ENCODE measurements around the gene AATK.

AATK gene

GRCh38 chr17:81166033-81166492 lies at the start of gene AATK:
TSS of gene AATK (minus strand) at chr17:81166221. CDS start at chr17:81165992, 229 bp downstream.
- no peak for DNase-seq (ENCODE audit: low read depth)

- no peak for DNase-seq (ENCODE audit: low read depth)
Measured at GRCh38 chr17:81213978-81214377, 48.0 kb upstream of the AATK start.

- DNase-seq (ENCODE audit: low read depth), result no peak
Measured at GRCh38 chr17:81212365-81212764, 46.3 kb upstream of the AATK start.

- DNase-seq (ENCODE audit: low read depth), result no peak
Measured at GRCh38 chr17:81210868-81211267, 44.8 kb upstream of the AATK start.

- DNase-seq (ENCODE audit: low read depth), result no peak
Measured at GRCh38 chr17:81210466-81210865, 44.4 kb upstream of the AATK start.

- DNase-seq (ENCODE audit: low read depth), result no peak
Measured at GRCh38 chr17:81209141-81209540, 43.1 kb upstream of the AATK start.

- no peak for DNase-seq (ENCODE audit: low read depth)
Measured at GRCh38 chr17:81208651-81209050, 42.6 kb upstream of the AATK start.

GRCh38 chr17:81207610-81208581 lies 41.9 kb upstream of the AATK start:
- DNase-seq (ENCODE audit: low read depth), result no peak

- no peak for DNase-seq (ENCODE audit: low read depth)
Measured at GRCh38 chr17:81206657-81207056, 40.6 kb upstream of the AATK start.

- no peak for DNase-seq (ENCODE audit: low read depth)
Measured at GRCh38 chr17:81206166-81206565, 40.1 kb upstream of the AATK start.

GRCh38 chr17:81204578-81204977 lies 38.6 kb upstream of the AATK start:
- DNase-seq (ENCODE audit: low read depth), result no peak

- DNase-seq (ENCODE audit: low read depth), result no peak
Measured at GRCh38 chr17:81203136-81203535, 37.1 kb upstream of the AATK start.

- DNase-seq (ENCODE audit: low read depth), result no peak
Measured at GRCh38 chr17:81202318-81202717, 36.3 kb upstream of the AATK start.

GRCh38 chr17:81200695-81201580 lies 34.9 kb upstream of the AATK start:
- no peak for DNase-seq (ENCODE audit: low read depth)

GRCh38 chr17:81200201-81200600 lies 34.2 kb upstream of the AATK start:
- no peak for DNase-seq (ENCODE audit: low read depth)

GRCh38 chr17:81199482-81199830 lies 33.4 kb upstream of the AATK start:
- no peak for DNase-seq (ENCODE audit: low read depth)

GRCh38 chr17:81198826-81199481 lies 32.9 kb upstream of the AATK start:
- DNase-seq (ENCODE audit: low read depth), result no peak

- DNase-seq (ENCODE audit: low read depth), result no peak
Measured at GRCh38 chr17:81197831-81198490, 31.9 kb upstream of the AATK start.

GRCh38 chr17:81197409-81197795 lies 31.4 kb upstream of the AATK start:
- DNase-seq (ENCODE audit: low read depth), result no peak

- no peak for DNase-seq (ENCODE audit: low read depth)
Measured at GRCh38 chr17:81196505-81197408, 30.7 kb upstream of the AATK start.

Data from stimulated activated CD8-positive, alpha-beta memory T cell treated with anti-CD3 and anti-CD28 coated beads, Interleukin-15, amount 100 ng/mL, for 24 hours (primary cell).